Hepatocyte (in vitro differentiated cells): Measurements from ENCODE around the gene GPER1. TPM values are rescaled to one million over a fixed set of nuclear protein-coding genes. Genes with fewer than 3 reads are reported as not detected.
A peak's percentile ranks its signal among the peaks of the same experiment; 100 is the strongest.

Experiments used
- DNase-seq: peaks from one replicate; pipeline ENCODE4 v3.0.0-alpha.2; 2016; ENCODE audit warnings: low spot score
- H2AFZ ChIP-seq: fragments of 200-600 bp; sonication (generic); 2 replicates; pipeline ENCODE4 v1.6.0; 2016; ENCODE audit warnings: antibody characterized with exemption, mild to moderate bottlenecking
- H3K27ac ChIP-seq: fragments of 200-600 bp; sonication (generic); 2 replicates; pipeline ENCODE4 v1.5.1; 2016; ENCODE audit warnings: mild to moderate bottlenecking
- H3K27me3 ChIP-seq: fragments of 200-600 bp; sonication (generic); 2 replicates; pipeline ENCODE4 v1.6.1; 2016
- H3K36me3 ChIP-seq: fragments of 200-600 bp; sonication (generic); replicated peaks from 2 replicates; pipeline ENCODE4 v1.5.1; 2016; ENCODE audit warnings: low read depth; ENCODE audit not compliant: insufficient read depth
- H3K4me1 ChIP-seq: fragments of 200-600 bp; sonication (generic); 2 replicates; pipeline ENCODE4 v1.5.1; 2016; ENCODE audit warnings: mild to moderate bottlenecking, moderate library complexity; ENCODE audit not compliant: insufficient read depth
- H3K4me2 ChIP-seq: fragments of 200-600 bp; sonication (generic); 2 replicates; pipeline ENCODE4 v1.6.0; 2016
- H3K4me3 ChIP-seq: fragments of 200-600 bp; sonication (generic); 2 replicates; pipeline ENCODE4 v1.5.1; 2016; ENCODE audit warnings: mild to moderate bottlenecking
- H3K79me2 ChIP-seq: fragments of 200-600 bp; sonication (generic); 2 replicates; pipeline ENCODE4 v1.6.0; 2017; ENCODE audit warnings: mild to moderate bottlenecking
- H3K9me2 ChIP-seq: fragments of 200-600 bp; sonication (generic); replicated peaks from 2 replicates; pipeline ENCODE4 v1.6.0; 2017; ENCODE audit warnings: mild to moderate bottlenecking; ENCODE audit not compliant: insufficient read depth
- H3K9me3 ChIP-seq: fragments of 200-600 bp; sonication (generic); 2 replicates; pipeline ENCODE4 v1.5.1; 2016; ENCODE audit warnings: low read depth, mild to moderate bottlenecking
- H4K20me1 ChIP-seq: fragments of 200-600 bp; sonication (generic); 2 replicates; pipeline ENCODE4 v1.6.0; 2016; ENCODE audit warnings: mild to moderate bottlenecking; ENCODE audit not compliant: insufficient read depth, poor library complexity, severe bottlenecking
- EZH2 ChIP-seq: fragments of 200-600 bp; sonication (generic); IDR thresholded peaks from 2 replicates; pipeline ENCODE4 v1.6.1; 2016; ENCODE audit warnings: antibody characterized with exemption, mild to moderate bottlenecking, borderline replicate concordance
- EZH2phosphoT487 ChIP-seq: fragments of 200-600 bp; sonication (generic); IDR thresholded peaks from one replicate; pipeline ENCODE4 v1.6.1; 2018; ENCODE audit warnings: antibody characterized with exemption, mild to moderate bottlenecking, low read depth, moderate library complexity; ENCODE audit not compliant: unreplicated experiment, severe bottlenecking
- WGBS: methylation state at CpG from one replicate; pipeline ENCODE4 v1.1.6; 2016; ENCODE audit warnings: low lambda C conversion rate; ENCODE audit errors: missing lambda C conversion rate; 5-methylcytosine and 5-hydroxymethylcytosine counted together
- polyA plus RNA-seq: library from polyadenylated mRNA; unstranded; fragments of >200 nt; fragmentation: Nextera tagmentation; extraction: Ambion mirVana; gene quantifications from 2 replicates; pipeline ENCODE4 v1.2.1, GENCODE V29; 2016
- total RNA-seq: library from RNA; depleted of rRNA; stranded (reverse); fragments of >200 nt; gene quantifications from 2 replicates; pipeline ENCODE4 v1.2.3, GENCODE V29; 2014
- TF ChIP-seq, protein P1 (sequence below): fragments of 200-600 bp; sonication (generic); IDR thresholded peaks from 2 replicates; pipeline ENCODE4 v1.5.1; 2016; ENCODE audit warnings: antibody characterized with exemption, mild to moderate bottlenecking; ENCODE audit not compliant: poor library complexity

GPER1 gene
- total and polyA plus RNA-seq, 2 experiments from 2014 or later = 4.5 to 11.1 TPM

DNA sequence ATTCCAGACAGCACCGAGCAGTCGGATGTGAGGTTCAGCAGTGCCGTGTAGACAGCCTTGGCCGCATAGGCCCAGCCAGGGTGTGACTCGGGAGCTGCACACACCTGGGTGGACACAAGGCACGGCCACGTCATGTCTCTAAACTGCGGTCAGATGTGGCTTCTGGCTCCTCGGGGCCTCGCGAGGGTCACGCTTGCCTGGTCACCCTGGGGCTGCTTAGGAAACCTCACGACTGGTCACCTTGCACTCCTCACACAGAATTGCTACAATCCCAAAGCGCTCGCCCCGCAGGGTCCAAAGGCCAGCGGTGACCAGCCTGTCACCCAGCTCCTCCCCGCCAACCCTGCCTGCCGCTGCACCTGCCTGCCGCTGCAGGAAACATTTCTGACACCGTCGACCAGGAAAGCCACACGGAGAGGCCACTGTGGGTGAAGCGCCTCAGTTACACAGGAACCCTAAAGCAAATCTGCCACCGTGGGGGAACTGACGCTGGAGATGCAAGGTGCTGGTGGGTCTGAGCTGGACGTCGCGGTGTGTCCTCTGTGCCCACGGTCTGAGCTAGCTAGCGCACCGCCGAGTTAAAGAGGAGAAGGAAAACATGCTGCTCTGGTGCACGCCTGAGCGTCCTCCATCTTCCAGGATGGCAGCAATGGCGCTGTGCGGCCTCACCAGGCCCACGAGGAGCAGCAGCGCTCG is 5.0 kb downstream of the GPER1 start:
- Histone ChIP-seq H3K79me2 (peaks cover 5% of the 10 kb centered on the region), H3K9me2 (no peaks in the 10 kb centered on the region), H3K4me1 (peaks cover 31% of the 10 kb centered on the region), H3K9me3 (no peaks in the 10 kb centered on the region), H3K4me3 (no peak overlapping the region), H3K4me2 (peak overlapping the region; percentile 48), H3K27ac (peak overlapping the region; percentile 74), H3K27me3 (no peaks in the 10 kb centered on the region), H2AFZ (no peak overlapping the region), H4K20me1 (no peaks in the 10 kb centered on the region), H3K36me3 (no peaks in the 10 kb centered on the region)
- DNase-seq = peak; percentile 72
- TF ChIP-seq EZH2phosphoT487 (no peak), EZH2 (no peak)
- TF ChIP-seq, protein P1, sequence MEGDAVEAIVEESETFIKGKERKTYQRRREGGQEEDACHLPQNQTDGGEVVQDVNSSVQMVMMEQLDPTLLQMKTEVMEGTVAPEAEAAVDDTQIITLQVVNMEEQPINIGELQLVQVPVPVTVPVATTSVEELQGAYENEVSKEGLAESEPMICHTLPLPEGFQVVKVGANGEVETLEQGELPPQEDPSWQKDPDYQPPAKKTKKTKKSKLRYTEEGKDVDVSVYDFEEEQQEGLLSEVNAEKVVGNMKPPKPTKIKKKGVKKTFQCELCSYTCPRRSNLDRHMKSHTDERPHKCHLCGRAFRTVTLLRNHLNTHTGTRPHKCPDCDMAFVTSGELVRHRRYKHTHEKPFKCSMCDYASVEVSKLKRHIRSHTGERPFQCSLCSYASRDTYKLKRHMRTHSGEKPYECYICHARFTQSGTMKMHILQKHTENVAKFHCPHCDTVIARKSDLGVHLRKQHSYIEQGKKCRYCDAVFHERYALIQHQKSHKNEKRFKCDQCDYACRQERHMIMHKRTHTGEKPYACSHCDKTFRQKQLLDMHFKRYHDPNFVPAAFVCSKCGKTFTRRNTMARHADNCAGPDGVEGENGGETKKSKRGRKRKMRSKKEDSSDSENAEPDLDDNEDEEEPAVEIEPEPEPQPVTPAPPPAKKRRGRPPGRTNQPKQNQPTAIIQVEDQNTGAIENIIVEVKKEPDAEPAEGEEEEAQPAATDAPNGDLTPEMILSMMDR = no peak
- 81% methylated on average over 40 of the region's 40 CpGs for WGBS

- whole genome bisulfite sequencing = 73% methylated on average over 14 of the region's 14 CpGs
Measured at GRCh38 chr7:1093502-1093843, 5.6 kb downstream of the GPER1 start.

GRCh38 chr7:1093916-1094508 is 6.1 kb downstream of the GPER1 start:
- Histone ChIP-seq H3K27ac (no peak overlapping the region), H3K27me3 (no peaks in the 10 kb centered on the region), H3K4me2 (no peak overlapping the region), H3K9me3 (no peaks in the 10 kb centered on the region), H4K20me1 (no peaks in the 10 kb centered on the region), H3K79me2 (peaks cover 5% of the 10 kb centered on the region), H3K36me3 (no peaks in the 10 kb centered on the region), H3K4me1 (peaks cover 21% of the 10 kb centered on the region), H2AFZ (no peak overlapping the region), H3K4me3 (no peak overlapping the region), H3K9me2 (no peaks in the 10 kb centered on the region)
- WGBS = 91% methylated on average over 20 of the region's 20 CpGs
- no peak for DNase-seq
- no peak for TF ChIP-seq EZH2
- TF ChIP-seq, protein P1 = no peak
- TF ChIP-seq EZH2phosphoT487 = no peak

More at GRCh38 chr7:1093502-1093843, 5.6 kb downstream of the GPER1 start:
- peaks cover 26% of the 10 kb centered on the region for H3K4me1 ChIP-seq
- H4K20me1 ChIP-seq = no peaks in the 10 kb centered on the region
- no peak for TF ChIP-seq EZH2phosphoT487
- H3K27ac ChIP-seq = peak overlapping the region; percentile 50
- H3K9me2 ChIP-seq = no peaks in the 10 kb centered on the region
- no peak for DNase-seq
- no peaks in the 10 kb centered on the region for H3K36me3 ChIP-seq
- peaks cover 5% of the 10 kb centered on the region for H3K79me2 ChIP-seq
- no peak overlapping the region for H3K4me3 ChIP-seq
- H3K9me3 ChIP-seq = no peaks in the 10 kb centered on the region
- H3K4me2 ChIP-seq = peak overlapping the region; percentile 48
- no peak overlapping the region for H2AFZ ChIP-seq
- H3K27me3 ChIP-seq = no peaks in the 10 kb centered on the region

DNA sequence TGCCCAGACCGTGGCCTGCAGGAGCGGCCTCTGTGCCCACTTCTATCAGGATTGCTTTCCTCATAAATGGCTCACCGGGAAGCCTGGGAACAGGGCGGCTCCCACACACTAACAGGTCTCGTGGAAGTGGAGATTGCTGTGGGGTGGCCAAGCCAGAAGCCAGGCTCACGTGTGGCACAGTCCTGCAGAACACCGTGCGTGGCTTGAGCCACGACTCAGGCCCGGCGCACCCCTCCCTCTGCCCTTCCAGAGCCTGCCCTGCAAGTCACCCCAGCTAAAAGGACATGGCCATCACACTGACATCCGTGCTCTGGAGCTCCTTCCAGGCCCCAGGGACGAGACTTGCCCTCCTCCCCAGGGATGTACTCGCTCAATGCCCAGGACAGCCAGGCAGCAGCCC is 7.0 kb downstream of the GPER1 start:
- no peak overlapping the region for H3K27ac ChIP-seq
- H3K9me2 ChIP-seq = no peaks in the 10 kb centered on the region
- peaks cover 19% of the 10 kb centered on the region for H3K4me1 ChIP-seq
- H3K4me2 ChIP-seq = no peak overlapping the region
- WGBS = 92% methylated on average over 13 of the region's 14 CpGs
- no peaks in the 10 kb centered on the region for H3K27me3 ChIP-seq
- no peak for TF ChIP-seq EZH2
- no peaks in the 10 kb centered on the region for H4K20me1 ChIP-seq
- DNase-seq = no peak
- H2AFZ ChIP-seq = no peak overlapping the region
- H3K4me3 ChIP-seq = no peak overlapping the region
- H3K9me3 ChIP-seq = no peaks in the 10 kb centered on the region
- no peaks in the 10 kb centered on the region for H3K36me3 ChIP-seq
- H3K79me2 ChIP-seq = peaks cover 5% of the 10 kb centered on the region
